NCI-H2196 treated with DMSO at 0.1 percent for 48 hours (cell line): ENCODE measurements around the gene EBPL.

Experiments
- DNase-seq: peaks from one replicate; lab custom pipeline; 2025; ENCODE audit not compliant: unreplicated experiment; lab: John Stamatoyannopoulos, UW

Gene EBPL

GRCh38 chr13:49676581-49677298, 14.5 kb downstream of the EBPL start:
- no peak for DNase-seq

- no peak for DNase-seq
Observed at GRCh38 chr13:49670828-49671227, 20.5 kb downstream of the EBPL start.

GRCh38 chr13:49669735-49670309, 21.5 kb downstream of the EBPL start:
- DNase-seq: peak; percentile 55

- DNase-seq: no peak
Observed at GRCh38 chr13:49667773-49668172, 23.5 kb downstream of the EBPL start.

- no peak for DNase-seq
Observed at GRCh38 chr13:49664606-49665005, 26.7 kb downstream of the EBPL start.

- DNase-seq: no peak
Observed at GRCh38 chr13:49657241-49657641, 34.0 kb downstream of the EBPL start.

- DNase-seq: no peak
Observed at GRCh38 chr13:49655906-49656305, 35.4 kb downstream of the EBPL start.

- DNase-seq: no peak
Observed at GRCh38 chr13:49654011-49654410, 37.3 kb downstream of the EBPL start.

GRCh38 chr13:49653478-49653877, 37.8 kb downstream of the EBPL start:
- no peak for DNase-seq

- DNase-seq: no peak
Observed at GRCh38 chr13:49652355-49653305, 38.7 kb downstream of the EBPL start.

- no peak for DNase-seq
Observed at GRCh38 chr13:49651570-49652354, 39.5 kb downstream of the EBPL start.

- no peak for DNase-seq
Observed at GRCh38 chr13:49649963-49650312, 41.3 kb downstream of the EBPL start.

GRCh38 chr13:49649244-49649962, 41.9 kb downstream of the EBPL start:
- no peak for DNase-seq

GRCh38 chr13:49646688-49647087, 44.6 kb downstream of the EBPL start:
- DNase-seq: no peak

- no peak for DNase-seq
Observed at GRCh38 chr13:49645451-49645850, 45.8 kb downstream of the EBPL start.

- no peak for DNase-seq
Observed at GRCh38 chr13:49643035-49643646, 48.1 kb downstream of the EBPL start.

- DNase-seq: no peak
Observed at GRCh38 chr13:49641801-49642291, 49.4 kb downstream of the EBPL start.

- no peak for DNase-seq
Observed at GRCh38 chr13:49638744-49639072, 52.6 kb downstream of the EBPL start.

GRCh38 chr13:49638030-49638743, 53.1 kb downstream of the EBPL start:
- DNase-seq: no peak
